ENCODE measurements around the gene DESI2. TPM values are rescaled to one million over a fixed set of nuclear protein-coding genes. Genes with fewer than 3 reads are reported as not detected.

The DESI2 gene
- polyA plus RNA-seq, 1 of the 3 experiments (the other 2 are of a cell fraction): 14.0 TPM

DNA sequence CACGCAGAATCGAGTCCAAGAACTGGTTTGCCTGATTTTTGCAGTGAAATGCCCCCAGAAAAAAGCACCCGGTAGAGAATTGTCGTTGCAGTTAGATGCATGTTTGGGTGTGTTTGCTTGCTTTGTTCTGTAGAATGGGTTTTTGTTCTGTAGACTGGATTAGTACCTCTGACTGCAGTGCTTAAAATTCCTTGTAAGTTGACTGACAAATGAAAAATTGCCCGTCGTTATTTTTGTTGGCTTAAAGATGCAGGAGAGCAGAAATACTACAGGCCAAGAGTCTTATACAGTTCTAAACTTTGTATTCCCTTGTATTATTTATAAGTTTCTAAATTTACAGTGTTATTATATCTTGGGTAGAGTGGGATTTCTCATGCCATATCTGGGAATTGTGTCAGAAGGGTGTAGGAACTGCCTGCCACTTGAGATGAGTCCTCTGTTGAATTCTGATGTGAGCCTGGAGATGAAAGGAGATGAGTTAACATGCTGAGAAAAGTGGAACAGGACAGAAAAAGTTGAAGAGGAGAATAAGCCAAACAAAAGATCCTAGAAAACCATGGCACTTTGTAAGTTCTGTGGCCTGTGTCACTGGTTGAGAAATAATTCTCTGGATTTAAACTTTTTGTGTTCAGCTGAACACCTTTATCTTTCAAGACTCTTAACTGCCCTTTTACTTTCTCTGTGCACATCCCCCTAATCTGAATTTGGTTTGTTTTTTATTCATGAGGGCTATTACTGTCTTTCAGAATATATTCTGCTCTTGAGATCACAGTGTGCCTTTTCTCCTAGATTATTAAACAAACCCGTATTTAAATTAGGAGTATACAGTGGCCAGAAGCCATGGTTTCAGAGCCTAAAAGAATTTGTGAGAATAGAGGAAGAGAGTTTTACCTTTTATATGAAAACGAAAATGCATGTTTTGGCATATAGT, 1.4 kb downstream of the DESI2 start:
- ChIA-PET CTCF (interaction anchor here (0.7 to 1.2 kb wide), 5 partner anchors 10 to 388 kb away, joined by 3 to 5 read pairs (median 3); no protein-coding TSS in a partner anchor), POLR2A (interaction anchor here (0.6 kb wide), 1 partner anchor 135 kb away, joined by 3 read pairs; no protein-coding TSS in a partner anchor)
- no peaks in the 10 kb centered on the region for H3K9me3 ChIP-seq
- H4K20me1 ChIP-seq (ENCODE audit: insufficient read depth): peaks cover 19% of the 10 kb centered on the region; the same call in 1 of the 2 replicates
- peak overlapping the region; percentile 84 to 99 for H3K4me3 ChIP-seq (ENCODE audit: low read depth in 2 of 2, low read length in 1 of 2)
- no peaks in the 10 kb centered on the region for H3K9me2 ChIP-seq
- H3K27me3 ChIP-seq (ENCODE audit: insufficient read depth): no peaks in the 10 kb centered on the region
- peaks cover 16 to 20% of the 10 kb centered on the region in 2 experiments; a peak in 3 of 4 replicates for H3K4me1 ChIP-seq (ENCODE audit: control insufficient read depth in 1 of 2, insufficient read depth in 2 of 2, low read depth in 1 of 2, low read length in 1 of 2)
- WGBS (ENCODE audit: low lambda C conversion rate): 15% methylated on average over 8 of the region's 8 CpGs
- H3K9ac ChIP-seq: peak overlapping the region; percentile 77
- H3K4me2 ChIP-seq: peak overlapping the region; percentile 84
- peaks cover 62% of the 10 kb centered on the region for H3K79me2 ChIP-seq (ENCODE audit: insufficient read depth)
- no peak for TF ChIP-seq CHD2 (IDR thresholded peaks at IDR 0.05; ENCODE audit: low read length, partially characterized antibody)
- TF ChIP-seq, protein P1, sequence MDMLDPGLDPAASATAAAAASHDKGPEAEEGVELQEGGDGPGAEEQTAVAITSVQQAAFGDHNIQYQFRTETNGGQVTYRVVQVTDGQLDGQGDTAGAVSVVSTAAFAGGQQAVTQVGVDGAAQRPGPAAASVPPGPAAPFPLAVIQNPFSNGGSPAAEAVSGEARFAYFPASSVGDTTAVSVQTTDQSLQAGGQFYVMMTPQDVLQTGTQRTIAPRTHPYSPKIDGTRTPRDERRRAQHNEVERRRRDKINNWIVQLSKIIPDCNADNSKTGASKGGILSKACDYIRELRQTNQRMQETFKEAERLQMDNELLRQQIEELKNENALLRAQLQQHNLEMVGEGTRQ (IDR thresholded peaks at IDR 0.05; ENCODE audit: borderline replicate concordance, low read depth, low read length): no peak
- TF ChIP-seq, protein P2, sequence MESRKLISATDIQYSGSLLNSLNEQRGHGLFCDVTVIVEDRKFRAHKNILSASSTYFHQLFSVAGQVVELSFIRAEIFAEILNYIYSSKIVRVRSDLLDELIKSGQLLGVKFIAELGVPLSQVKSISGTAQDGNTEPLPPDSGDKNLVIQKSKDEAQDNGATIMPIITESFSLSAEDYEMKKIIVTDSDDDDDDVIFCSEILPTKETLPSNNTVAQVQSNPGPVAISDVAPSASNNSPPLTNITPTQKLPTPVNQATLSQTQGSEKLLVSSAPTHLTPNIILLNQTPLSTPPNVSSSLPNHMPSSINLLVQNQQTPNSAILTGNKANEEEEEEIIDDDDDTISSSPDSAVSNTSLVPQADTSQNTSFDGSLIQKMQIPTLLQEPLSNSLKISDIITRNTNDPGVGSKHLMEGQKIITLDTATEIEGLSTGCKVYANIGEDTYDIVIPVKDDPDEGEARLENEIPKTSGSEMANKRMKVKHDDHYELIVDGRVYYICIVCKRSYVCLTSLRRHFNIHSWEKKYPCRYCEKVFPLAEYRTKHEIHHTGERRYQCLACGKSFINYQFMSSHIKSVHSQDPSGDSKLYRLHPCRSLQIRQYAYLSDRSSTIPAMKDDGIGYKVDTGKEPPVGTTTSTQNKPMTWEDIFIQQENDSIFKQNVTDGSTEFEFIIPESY (IDR thresholded peaks at IDR 0.05; ENCODE audit: borderline replicate concordance, low read depth): no peak
- TF ChIP-seq NFIC (IDR thresholded peaks at IDR 0.05; ENCODE audit: borderline replicate concordance): no peak
- TF ChIP-seq, protein P3, sequence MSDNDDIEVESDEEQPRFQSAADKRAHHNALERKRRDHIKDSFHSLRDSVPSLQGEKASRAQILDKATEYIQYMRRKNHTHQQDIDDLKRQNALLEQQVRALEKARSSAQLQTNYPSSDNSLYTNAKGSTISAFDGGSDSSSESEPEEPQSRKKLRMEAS (IDR thresholded peaks at IDR 0.05; ENCODE audit: low read depth): no peak
- TF ChIP-seq JUND (IDR thresholded peaks at IDR 0.05): no peak
- TF ChIP-seq POLR2AphosphoS5 (IDR thresholded peaks at IDR 0.05; ENCODE audit: low read depth, low read length): no peak
- H3K27ac ChIP-seq (ENCODE audit: low read depth in 2 of 2, low read length in 1 of 2): no peak overlapping the region; a peak in 1 of 4 replicates
- H3K36me3 ChIP-seq (replicated peaks in 1 of 2; ENCODE audit: control insufficient read depth in 1 of 2, insufficient read depth in 2 of 2, low read length in 1 of 2): peaks cover 13 to 16% of the 10 kb centered on the region in 2 experiments
- DNase-seq: no peak
- H2AFZ ChIP-seq (ENCODE audit: low read depth): no peak overlapping the region
- no peaks in the 10 kb centered on the region for H3F3A ChIP-seq (replicated peaks; ENCODE audit: insufficient read depth)

DNA sequence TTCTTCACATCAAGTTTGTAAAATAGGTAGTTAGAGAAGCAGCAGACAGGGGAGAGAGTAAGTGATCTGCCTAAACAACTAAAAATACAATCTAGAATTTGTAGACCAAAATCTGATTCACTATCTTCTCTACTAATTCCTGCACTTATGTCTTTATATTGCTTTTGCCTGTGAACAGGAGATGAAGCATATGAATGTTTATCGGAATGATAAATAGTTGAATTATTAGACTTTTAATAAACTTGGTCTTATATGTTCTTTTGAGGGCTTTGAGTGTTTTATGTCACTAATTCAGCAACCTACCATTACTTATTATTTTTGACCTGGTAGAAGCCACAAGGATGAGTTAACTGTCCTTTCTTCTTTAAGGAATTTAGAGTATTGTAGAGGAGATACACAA, 2.3 kb downstream of the DESI2 start:
- Histone ChIP-seq H3K4me3 (ENCODE audit: low read depth in 2 of 2, low read length in 1 of 2) (peak overlapping the region in 1 of 2 experiments; percentile 99; a peak in 2 of 4 replicates), H3K4me1 (ENCODE audit: control insufficient read depth in 1 of 2, insufficient read depth in 2 of 2, low read depth in 1 of 2, low read length in 1 of 2) (peaks cover 16 to 20% of the 10 kb centered on the region in 2 experiments; a peak in 3 of 4 replicates), H3K79me2 (ENCODE audit: insufficient read depth) (peaks cover 70% of the 10 kb centered on the region), H3F3A (replicated peaks; ENCODE audit: insufficient read depth) (no peaks in the 10 kb centered on the region), H3K4me2 (peak overlapping the region; percentile 84), H4K20me1 (ENCODE audit: insufficient read depth) (peaks cover 19% of the 10 kb centered on the region; the same call in 1 of the 2 replicates), H3K9me3 (no peaks in the 10 kb centered on the region), H3K9me2 (no peaks in the 10 kb centered on the region), H2AFZ (ENCODE audit: low read depth) (no peak overlapping the region), H3K27ac (ENCODE audit: low read depth in 2 of 2, low read length in 1 of 2) (no peak overlapping the region), H3K36me3 (replicated peaks in 1 of 2; ENCODE audit: control insufficient read depth in 1 of 2, insufficient read depth in 2 of 2, low read length in 1 of 2) (peaks cover 19 to 21% of the 10 kb centered on the region in 2 experiments), H3K9ac (no peak overlapping the region), H3K27me3 (ENCODE audit: insufficient read depth) (no peaks in the 10 kb centered on the region)
- WGBS (ENCODE audit: low lambda C conversion rate): 100% methylated on average over 1 of the region's 1 CpG
- no peak for DNase-seq
- ChIA-PET POLR2A (no interaction called here), CTCF (no interaction called here)
- TF ChIP-seq RFX5 (IDR thresholded peaks at IDR 0.05; ENCODE audit: low read length): no peak
- TF ChIP-seq, protein P4, sequence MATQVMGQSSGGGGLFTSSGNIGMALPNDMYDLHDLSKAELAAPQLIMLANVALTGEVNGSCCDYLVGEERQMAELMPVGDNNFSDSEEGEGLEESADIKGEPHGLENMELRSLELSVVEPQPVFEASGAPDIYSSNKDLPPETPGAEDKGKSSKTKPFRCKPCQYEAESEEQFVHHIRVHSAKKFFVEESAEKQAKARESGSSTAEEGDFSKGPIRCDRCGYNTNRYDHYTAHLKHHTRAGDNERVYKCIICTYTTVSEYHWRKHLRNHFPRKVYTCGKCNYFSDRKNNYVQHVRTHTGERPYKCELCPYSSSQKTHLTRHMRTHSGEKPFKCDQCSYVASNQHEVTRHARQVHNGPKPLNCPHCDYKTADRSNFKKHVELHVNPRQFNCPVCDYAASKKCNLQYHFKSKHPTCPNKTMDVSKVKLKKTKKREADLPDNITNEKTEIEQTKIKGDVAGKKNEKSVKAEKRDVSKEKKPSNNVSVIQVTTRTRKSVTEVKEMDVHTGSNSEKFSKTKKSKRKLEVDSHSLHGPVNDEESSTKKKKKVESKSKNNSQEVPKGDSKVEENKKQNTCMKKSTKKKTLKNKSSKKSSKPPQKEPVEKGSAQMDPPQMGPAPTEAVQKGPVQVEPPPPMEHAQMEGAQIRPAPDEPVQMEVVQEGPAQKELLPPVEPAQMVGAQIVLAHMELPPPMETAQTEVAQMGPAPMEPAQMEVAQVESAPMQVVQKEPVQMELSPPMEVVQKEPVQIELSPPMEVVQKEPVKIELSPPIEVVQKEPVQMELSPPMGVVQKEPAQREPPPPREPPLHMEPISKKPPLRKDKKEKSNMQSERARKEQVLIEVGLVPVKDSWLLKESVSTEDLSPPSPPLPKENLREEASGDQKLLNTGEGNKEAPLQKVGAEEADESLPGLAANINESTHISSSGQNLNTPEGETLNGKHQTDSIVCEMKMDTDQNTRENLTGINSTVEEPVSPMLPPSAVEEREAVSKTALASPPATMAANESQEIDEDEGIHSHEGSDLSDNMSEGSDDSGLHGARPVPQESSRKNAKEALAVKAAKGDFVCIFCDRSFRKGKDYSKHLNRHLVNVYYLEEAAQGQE (IDR thresholded peaks at IDR 0.05; ENCODE audit: low read depth, low read length): no peak
- no peak for TF ChIP-seq MXI1 (IDR thresholded peaks at IDR 0.05; ENCODE audit: low read depth, low read length)
- TF ChIP-seq TCF12 (IDR thresholded peaks at IDR 0.05): no peak
- no peak for TF ChIP-seq NFIC (IDR thresholded peaks at IDR 0.05; ENCODE audit: borderline replicate concordance)
- no peak for TF ChIP-seq YY1 (IDR thresholded peaks at IDR 0.05; ENCODE audit: low read depth)
- TF ChIP-seq, protein P2 (IDR thresholded peaks at IDR 0.05; ENCODE audit: borderline replicate concordance, low read depth): no peak
- TF ChIP-seq TEAD4 (IDR thresholded peaks at IDR 0.05; ENCODE audit: borderline replicate concordance, insufficient read depth): no peak
- no peak for TF ChIP-seq FOSL2 (IDR thresholded peaks at IDR 0.05; ENCODE audit: borderline replicate concordance, low read depth)
- no peak for TF ChIP-seq RCOR1 (IDR thresholded peaks at IDR 0.05; ENCODE audit: low read length)
- TF ChIP-seq, protein P3 (IDR thresholded peaks at IDR 0.05; ENCODE audit: low read depth): no peak
